GM23248 (cell line): Measurements from ENCODE around the gene MAML2. TPM values are rescaled to one million over a fixed set of nuclear protein-coding genes. Genes with fewer than 3 reads are reported as not detected.
A peak's percentile ranks its signal among the peaks of the same experiment; 100 is the strongest.

Experiments used
- DNase-seq: peaks from one replicate; pipeline ENCODE4 v3.0.0-alpha.2; 2015
- H2AFZ ChIP-seq: fragments of 200-600 bp; sonication (generic); 2 replicates; pipeline ENCODE4 v1.6.1; 2016; ENCODE audit warnings: antibody characterized with exemption
- H3F3A ChIP-seq: fragments of 200-600 bp; sonication (generic); 2 replicates; pipeline ENCODE4 v1.6.1; 2016; ENCODE audit warnings: mild to moderate bottlenecking, antibody characterized with exemption, mixed run types; ENCODE audit not compliant: insufficient read depth
- H3K27ac ChIP-seq: fragments of 200-600 bp; sonication (generic); 2 replicates; pipeline ENCODE4 v1.5.1; 2016; ENCODE audit warnings: mild to moderate bottlenecking
- H3K27me3 ChIP-seq: fragments of 200-600 bp; sonication (generic); replicated peaks from 2 replicates; pipeline ENCODE4 v1.6.1; 2016; ENCODE audit warnings: mild to moderate bottlenecking; ENCODE audit not compliant: insufficient read depth
- H3K36me3 ChIP-seq: fragments of 200-600 bp; sonication (generic); 2 replicates; pipeline ENCODE4 v1.6.1; 2016; ENCODE audit warnings: low read depth, mild to moderate bottlenecking
- H3K4me1 ChIP-seq: fragments of 200-600 bp; sonication (generic); 2 replicates; pipeline ENCODE4 v1.6.1; 2016; ENCODE audit warnings: mild to moderate bottlenecking; ENCODE audit not compliant: insufficient read depth
- H3K4me2 ChIP-seq: fragments of 200-600 bp; sonication (generic); one replicate; pipeline ENCODE4 v1.6.1; 2016; ENCODE audit warnings: mild to moderate bottlenecking; ENCODE audit not compliant: unreplicated experiment
- H3K4me3 ChIP-seq: fragments of 200-600 bp; sonication (generic); 2 replicates; pipeline ENCODE4 v1.5.1; 2016; ENCODE audit warnings: mild to moderate bottlenecking
- H3K79me2 ChIP-seq: fragments of 200-600 bp; sonication (generic); 2 replicates; pipeline ENCODE4 v1.6.1; 2016; ENCODE audit warnings: mild to moderate bottlenecking; ENCODE audit not compliant: insufficient read depth
- H3K9ac ChIP-seq: fragments of 200-600 bp; sonication (generic); 2 replicates; pipeline ENCODE4 v1.6.1; 2016; ENCODE audit warnings: mild to moderate bottlenecking
- H3K9me2 ChIP-seq: fragments of 200-600 bp; sonication (generic); 2 replicates; pipeline ENCODE4 v1.6.1; 2016; ENCODE audit warnings: mixed run types, mild to moderate bottlenecking, moderate library complexity; ENCODE audit not compliant: insufficient read depth
- H3K9me3 ChIP-seq: fragments of 200-600 bp; sonication (generic); one replicate; pipeline ENCODE4 v1.6.1; 2017; ENCODE audit warnings: low read depth
- H4K20me1 ChIP-seq: fragments of 200-600 bp; sonication (generic); 2 replicates; pipeline ENCODE4 v1.6.0; 2016; ENCODE audit not compliant: insufficient read depth
- EZH2 ChIP-seq: fragments of 200-600 bp; sonication (generic); IDR thresholded peaks from 2 replicates; pipeline ENCODE4 v1.6.1; 2018; ENCODE audit warnings: antibody characterized with exemption, mild to moderate bottlenecking; ENCODE audit not compliant: insufficient read depth, poor library complexity, severe bottlenecking
- EZH2phosphoT487 ChIP-seq: fragments of 200-600 bp; sonication (generic); IDR thresholded peaks from 2 replicates; pipeline ENCODE4 v1.6.1; 2018; ENCODE audit warnings: antibody characterized with exemption, moderate library complexity, mild to moderate bottlenecking, low read depth; ENCODE audit not compliant: insufficient read depth
- WGBS, 2 experiments: methylation state at CpG; one replicate each; pipeline ENCODE4 v1.1.6; 2015 to 2017; ENCODE audit warnings: low lambda C conversion rate in 2 of 2, low coverage in 1 of 2; ENCODE audit errors: missing lambda C conversion rate in 2 of 2; 5-methylcytosine and 5-hydroxymethylcytosine counted together
- in situ Hi-C: fragments of 300-500 bp; cut with MboI; formaldehyde crosslinking; loops from 2 replicates; pipeline ENCODE4 v1.15.0; 2020
- polyA plus RNA-seq: library from polyadenylated mRNA; unstranded; fragments of >200 nt; fragmentation: Nextera tagmentation; extraction: Ambion mirVana; gene quantifications from 2 replicates; pipeline ENCODE4 v1.2.1, GENCODE V29; 2016
- total RNA-seq: library from RNA; depleted of rRNA; stranded (reverse); fragments of >200 nt; shearing (Covaris generic); gene quantifications from 2 replicates; pipeline ENCODE4 v1.2.3, GENCODE V29; 2014

MAML2 gene
- total and polyA plus RNA-seq, 2 experiments from 2014 or later: 7.4 to 23.7 TPM

GRCh38 chr11:96319898-96320656, 22.9 kb downstream of the MAML2 start:
- no peaks in the 10 kb centered on the region for H3K27me3 ChIP-seq
- peak; percentile 49 for DNase-seq
- no peaks in the 10 kb centered on the region for H3K9me2 ChIP-seq
- in situ Hi-C loops: no loop called here
- TF ChIP-seq EZH2 (no peak), EZH2phosphoT487 (no peak)
- H3K9me3 ChIP-seq: no peaks in the 10 kb centered on the region
- H3K79me2 ChIP-seq: peaks cover 98% of the 10 kb centered on the region
- H3F3A ChIP-seq: peaks cover 41% of the 10 kb centered on the region
- H3K36me3 ChIP-seq: no peaks in the 10 kb centered on the region
- no peak overlapping the region for H3K4me2 ChIP-seq
- H3K27ac ChIP-seq: no peak overlapping the region
- no peak overlapping the region for H3K4me3 ChIP-seq
- H3K9ac ChIP-seq: no peak overlapping the region
- peaks cover 68% of the 10 kb centered on the region for H3K4me1 ChIP-seq
- no peaks in the 10 kb centered on the region for H4K20me1 ChIP-seq
- WGBS, 2 experiments: 75 to 83% methylated on average over 2 of the region's 2 CpGs
- H2AFZ ChIP-seq: no peak overlapping the region

GRCh38 chr11:96318850-96319249, 24.1 kb downstream of the MAML2 start:
- no peak overlapping the region for H3K27ac ChIP-seq
- DNase-seq: no peak
- no peaks in the 10 kb centered on the region for H3K9me3 ChIP-seq
- TF ChIP-seq EZH2phosphoT487: no peak
- no peak for TF ChIP-seq EZH2
- 91 to 94% methylated on average over 3 of the region's 3 CpGs for WGBS, 2 experiments
- no peak overlapping the region for H3K4me3 ChIP-seq
- no peaks in the 10 kb centered on the region for H3K9me2 ChIP-seq
- H3F3A ChIP-seq: peaks cover 40% of the 10 kb centered on the region
- H3K4me2 ChIP-seq: no peak overlapping the region
- peaks cover 100% of the 10 kb centered on the region for H3K79me2 ChIP-seq
- H3K36me3 ChIP-seq: no peaks in the 10 kb centered on the region
- H2AFZ ChIP-seq: no peak overlapping the region
- in situ Hi-C loops: no loop called here
- no peaks in the 10 kb centered on the region for H4K20me1 ChIP-seq
- no peaks in the 10 kb centered on the region for H3K27me3 ChIP-seq
- no peak overlapping the region for H3K9ac ChIP-seq
- peaks cover 68% of the 10 kb centered on the region for H3K4me1 ChIP-seq

GRCh38 chr11:96318399-96318798, 24.6 kb downstream of the MAML2 start:
- peaks cover 68% of the 10 kb centered on the region for H3K4me1 ChIP-seq
- H4K20me1 ChIP-seq: no peaks in the 10 kb centered on the region
- H2AFZ ChIP-seq: no peak overlapping the region
- no peaks in the 10 kb centered on the region for H3K36me3 ChIP-seq
- peaks cover 100% of the 10 kb centered on the region for H3K79me2 ChIP-seq
- no peak overlapping the region for H3K9ac ChIP-seq
- H3K27ac ChIP-seq: no peak overlapping the region
- in situ Hi-C loops: no loop called here
- no peaks in the 10 kb centered on the region for H3K9me2 ChIP-seq
- DNase-seq: no peak
- no peak overlapping the region for H3K4me2 ChIP-seq
- TF ChIP-seq EZH2: no peak
- TF ChIP-seq EZH2phosphoT487: no peak
- H3K4me3 ChIP-seq: no peak overlapping the region
- 100% methylated on average over 1 of the region's 1 CpG for WGBS, 2 experiments
- no peaks in the 10 kb centered on the region for H3K9me3 ChIP-seq
- peaks cover 40% of the 10 kb centered on the region for H3F3A ChIP-seq
- H3K27me3 ChIP-seq: no peaks in the 10 kb centered on the region

GRCh38 chr11:96317985-96318384, 25.0 kb downstream of the MAML2 start:
- no peak for DNase-seq
- H3K27me3 ChIP-seq: no peaks in the 10 kb centered on the region
- H3K79me2 ChIP-seq: peaks cover 100% of the 10 kb centered on the region
- no peaks in the 10 kb centered on the region for H3K36me3 ChIP-seq
- no peak overlapping the region for H3K4me2 ChIP-seq
- no peak overlapping the region for H3K9ac ChIP-seq
- TF ChIP-seq EZH2phosphoT487 (no peak), EZH2 (no peak)
- no peaks in the 10 kb centered on the region for H3K9me2 ChIP-seq
- H3K9me3 ChIP-seq: no peaks in the 10 kb centered on the region
- WGBS, 2 experiments: 96 to 99% methylated on average over 2 of the region's 2 CpGs
- H3K27ac ChIP-seq: no peak overlapping the region
- no peaks in the 10 kb centered on the region for H4K20me1 ChIP-seq
- H3K4me3 ChIP-seq: no peak overlapping the region
- peaks cover 69% of the 10 kb centered on the region for H3K4me1 ChIP-seq
- in situ Hi-C loops: no loop called here
- H3F3A ChIP-seq: peaks cover 40% of the 10 kb centered on the region
- H2AFZ ChIP-seq: no peak overlapping the region
